Osteocyte (in vitro differentiated cells): ENCODE data around the gene CXXC5. TPM values are rescaled to one million over a fixed set of nuclear protein-coding genes. Genes with fewer than 3 reads are reported as not detected.
"Not testable (repeated sequence)": the region's sequence is repeated elsewhere in the genome, so short reads cannot be mapped to it uniquely, and the experiment has no call there.

Experiments
- DNase-seq: peaks from one replicate; pipeline ENCODE4 v3.0.0; 2021; ENCODE audit warnings: mixed read lengths; ENCODE audit not compliant: unreplicated experiment; ENCODE audit errors: extremely low spot score
- H3K27ac Mint-ChIP-seq: one replicate; pipeline ENCODE4 v1.8.0; 2021; ENCODE audit warnings: mild to moderate bottlenecking, mixed read lengths; ENCODE audit not compliant: unreplicated experiment
- H3K27me3 Mint-ChIP-seq: one replicate; pipeline ENCODE4 v1.8.0; 2021; ENCODE audit warnings: mixed read lengths; ENCODE audit not compliant: unreplicated experiment
- H3K36me3 Mint-ChIP-seq: one replicate; pipeline ENCODE4 v1.8.0; 2021; ENCODE audit warnings: mixed read lengths; ENCODE audit not compliant: unreplicated experiment
- H3K4me1 Mint-ChIP-seq: one replicate; pipeline ENCODE4 v1.8.0; 2021; ENCODE audit warnings: mixed read lengths; ENCODE audit not compliant: unreplicated experiment
- H3K4me3 Mint-ChIP-seq: one replicate; pipeline ENCODE4 v1.8.0; 2021; ENCODE audit warnings: mild to moderate bottlenecking, moderate library complexity, mixed read lengths; ENCODE audit not compliant: unreplicated experiment
- H3K9me3 Mint-ChIP-seq: one replicate; pipeline ENCODE4 v1.8.0; 2021; ENCODE audit warnings: mixed read lengths; ENCODE audit not compliant: unreplicated experiment
- total RNA-seq: library from RNA; stranded (reverse); gene quantifications from 2 replicates; pipeline ENCODE4 v1.2.1, GENCODE V29; 2021
- TF ChIP-seq, protein P1 (sequence below): fragments of 200-600 bp; sonication (generic); IDR thresholded peaks from 2 replicates; pipeline ENCODE4 v1.5.0; 2021; ENCODE audit warnings: antibody characterized with exemption, mild to moderate bottlenecking, moderate library complexity

CXXC5 gene
- total RNA-seq, 1 donor from 2014 or later, result 259 TPM

DNA sequence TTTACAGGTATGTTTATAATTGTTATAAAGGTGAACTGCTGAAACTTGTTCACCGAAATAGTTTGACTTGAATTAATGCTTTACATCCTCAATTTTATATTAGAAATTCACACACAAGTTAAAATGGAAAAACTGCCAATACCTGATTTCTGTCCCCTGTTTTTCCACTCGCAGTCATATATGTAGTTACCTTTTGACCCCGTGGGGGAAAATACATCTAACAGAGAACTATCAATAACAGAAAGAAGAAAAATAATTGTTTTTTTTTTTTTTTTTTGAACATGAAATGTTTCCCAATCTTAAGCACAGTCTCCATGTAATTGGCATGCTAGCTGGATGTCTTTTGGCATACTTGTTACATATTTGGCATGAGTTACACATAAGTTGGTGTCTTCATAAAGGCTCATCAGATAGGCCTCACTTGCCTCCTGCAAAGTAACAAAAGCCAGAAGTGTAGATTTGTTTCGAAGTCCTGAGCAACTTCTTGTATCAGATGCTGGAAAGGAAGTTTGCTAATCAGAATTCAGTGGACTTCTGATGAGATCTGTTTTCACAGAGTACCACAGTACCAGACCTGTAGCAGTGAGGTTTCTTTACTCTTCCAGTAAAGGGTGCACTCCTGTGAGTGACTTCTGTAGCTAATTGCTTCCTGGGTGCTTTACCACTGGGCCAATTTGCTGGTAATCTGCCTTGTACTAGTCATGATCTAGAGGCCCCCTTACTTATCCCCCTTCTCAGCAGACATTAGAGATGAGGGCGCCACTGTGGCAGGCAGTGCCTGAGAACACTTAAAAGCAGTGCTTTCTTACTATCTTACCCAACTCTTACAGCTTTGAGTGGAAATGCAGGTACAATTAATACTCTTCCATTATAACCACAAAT is 36.2 kb upstream of the CXXC5 start:
- TF ChIP-seq, protein P1, sequence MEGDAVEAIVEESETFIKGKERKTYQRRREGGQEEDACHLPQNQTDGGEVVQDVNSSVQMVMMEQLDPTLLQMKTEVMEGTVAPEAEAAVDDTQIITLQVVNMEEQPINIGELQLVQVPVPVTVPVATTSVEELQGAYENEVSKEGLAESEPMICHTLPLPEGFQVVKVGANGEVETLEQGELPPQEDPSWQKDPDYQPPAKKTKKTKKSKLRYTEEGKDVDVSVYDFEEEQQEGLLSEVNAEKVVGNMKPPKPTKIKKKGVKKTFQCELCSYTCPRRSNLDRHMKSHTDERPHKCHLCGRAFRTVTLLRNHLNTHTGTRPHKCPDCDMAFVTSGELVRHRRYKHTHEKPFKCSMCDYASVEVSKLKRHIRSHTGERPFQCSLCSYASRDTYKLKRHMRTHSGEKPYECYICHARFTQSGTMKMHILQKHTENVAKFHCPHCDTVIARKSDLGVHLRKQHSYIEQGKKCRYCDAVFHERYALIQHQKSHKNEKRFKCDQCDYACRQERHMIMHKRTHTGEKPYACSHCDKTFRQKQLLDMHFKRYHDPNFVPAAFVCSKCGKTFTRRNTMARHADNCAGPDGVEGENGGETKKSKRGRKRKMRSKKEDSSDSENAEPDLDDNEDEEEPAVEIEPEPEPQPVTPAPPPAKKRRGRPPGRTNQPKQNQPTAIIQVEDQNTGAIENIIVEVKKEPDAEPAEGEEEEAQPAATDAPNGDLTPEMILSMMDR, result no peak
- Mint-ChIP-seq H3K4me1 (peaks cover 6% of the 10 kb centered on the region), H3K4me3 (no peak overlapping the region), H3K36me3 (peaks cover 20% of the 10 kb centered on the region), H3K9me3 (no peaks in the 10 kb centered on the region), H3K27ac (no peak overlapping the region), H3K27me3 (no peaks in the 10 kb centered on the region)
- no peak for DNase-seq

DNA sequence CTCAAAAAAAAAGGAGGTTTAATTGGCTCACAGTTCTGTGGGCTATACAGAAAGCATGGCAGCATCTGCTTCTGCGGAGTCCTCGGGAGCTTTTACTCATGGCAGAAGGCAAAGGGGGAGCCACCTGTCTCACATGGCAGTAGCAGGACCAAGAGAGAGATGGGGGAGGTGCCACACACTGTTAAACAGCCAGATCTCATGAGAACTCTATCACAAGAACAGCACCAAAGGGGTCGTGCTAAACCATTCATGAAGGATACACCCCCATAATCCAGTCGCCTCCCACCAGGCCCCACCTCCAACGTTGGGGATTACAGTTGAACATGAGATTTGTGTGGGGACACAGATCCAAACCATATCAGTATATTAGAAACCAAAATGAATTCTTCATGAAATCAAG is 28.3 kb upstream of the CXXC5 start:
- H3K4me1 Mint-ChIP-seq, result peaks cover 2% of the 10 kb centered on the region
- no peak overlapping the region for H3K4me3 Mint-ChIP-seq
- TF ChIP-seq, protein P1, result no peak
- peaks cover 38% of the 10 kb centered on the region for H3K36me3 Mint-ChIP-seq
- no peaks in the 10 kb centered on the region for H3K9me3 Mint-ChIP-seq
- H3K27ac Mint-ChIP-seq, result no peak overlapping the region
- H3K27me3 Mint-ChIP-seq, result no peaks in the 10 kb centered on the region
- no peak for DNase-seq

DNA sequence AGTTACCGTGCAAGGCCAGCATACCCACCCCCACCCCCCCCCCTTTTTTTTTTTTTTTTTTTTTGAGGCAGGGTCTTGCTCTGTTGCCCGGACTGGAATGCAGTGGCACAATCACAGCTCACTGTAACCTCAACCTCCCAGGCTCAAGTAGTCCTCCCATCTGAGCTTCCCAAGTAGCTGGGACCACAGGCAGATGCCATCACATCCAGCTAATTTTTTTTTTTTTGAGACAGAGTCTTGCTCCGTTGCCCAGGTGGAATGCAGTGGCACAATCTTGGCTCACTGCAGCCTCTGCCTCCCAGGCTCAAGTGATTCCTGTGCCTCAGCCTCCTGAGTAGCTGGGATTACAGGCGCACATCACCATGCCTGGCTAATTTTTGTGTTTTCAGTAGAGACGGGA is 22.8 kb upstream of the CXXC5 start:
- H3K36me3 Mint-ChIP-seq, result peaks cover 37% of the 10 kb centered on the region
- H3K4me3 Mint-ChIP-seq, H3K27ac Mint-ChIP-seq, H3K9me3 Mint-ChIP-seq, H3K4me1 Mint-ChIP-seq, DNase-seq, H3K27me3 Mint-ChIP-seq: not testable (repeated sequence)

DNA sequence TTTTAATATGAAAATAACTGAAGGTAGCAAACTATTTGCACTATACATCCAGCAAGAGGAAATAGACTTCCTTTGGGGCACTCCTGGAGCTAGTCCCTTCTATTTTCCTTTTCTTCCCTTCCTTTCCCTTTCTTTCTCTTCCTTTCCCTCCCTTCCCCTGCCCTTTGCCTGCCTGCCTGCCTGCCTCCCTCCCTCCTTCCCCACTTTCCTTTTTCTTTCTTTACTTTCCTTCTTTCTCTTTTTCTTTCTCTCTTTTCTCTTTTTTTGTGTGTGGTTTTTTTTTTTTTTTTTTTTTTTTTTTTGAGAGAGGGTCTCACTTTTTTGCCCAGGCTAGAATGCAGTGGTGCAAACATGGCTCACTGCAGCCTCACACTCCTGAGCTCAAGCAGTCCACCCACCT is 17.3 kb upstream of the CXXC5 start:
- H3K27me3 Mint-ChIP-seq, result no peaks in the 10 kb centered on the region
- TF ChIP-seq, protein P1, result no peak

DNA sequence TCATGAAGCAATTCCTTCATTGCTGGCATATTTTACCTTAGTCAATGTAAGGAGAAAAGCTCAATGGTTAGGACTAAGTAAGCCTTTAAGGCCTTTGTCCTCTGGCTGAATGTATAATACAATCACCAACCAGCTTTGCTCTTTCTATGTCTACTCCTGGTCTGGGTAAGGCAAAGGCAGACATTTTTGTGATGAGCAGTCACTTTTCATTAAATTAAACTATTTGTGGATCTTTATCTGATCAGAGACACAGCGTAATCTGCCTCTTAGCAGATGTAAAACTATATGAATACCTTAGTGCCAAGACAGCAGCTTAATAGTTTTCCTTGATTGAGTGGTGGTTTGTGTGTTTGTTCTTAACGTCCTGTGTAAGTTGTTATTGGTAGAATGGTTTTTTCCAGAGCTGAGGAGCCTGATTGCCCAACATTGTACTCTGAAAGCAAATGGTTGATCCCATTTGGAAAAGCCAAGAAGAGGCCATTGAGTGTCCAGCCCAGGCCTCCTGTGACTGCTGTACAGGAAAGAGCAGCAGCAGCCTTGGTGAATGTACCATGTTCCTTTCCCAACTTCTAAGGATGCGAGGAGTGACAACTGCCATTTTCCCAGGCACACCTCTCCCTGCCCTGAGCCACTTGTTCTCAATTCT is 16.5 kb upstream of the CXXC5 start:
- TF ChIP-seq, protein P1, result no peak
- peaks cover 18% of the 10 kb centered on the region for H3K36me3 Mint-ChIP-seq
- no peak overlapping the region for H3K4me3 Mint-ChIP-seq
- H3K27ac Mint-ChIP-seq, result no peak overlapping the region
- H3K4me1 Mint-ChIP-seq, result peaks cover 28% of the 10 kb centered on the region
- no peaks in the 10 kb centered on the region for H3K27me3 Mint-ChIP-seq
- no peaks in the 10 kb centered on the region for H3K9me3 Mint-ChIP-seq
- no peak for DNase-seq

More for the DNA sequence above, 17.3 kb upstream of the CXXC5 start:
- Mint-ChIP-seq H3K4me1 (peaks cover 20% of the 10 kb centered on the region), H3K4me3 (no peak overlapping the region), H3K27ac (no peak overlapping the region), H3K36me3 (peaks cover 18% of the 10 kb centered on the region), H3K9me3 (no peaks in the 10 kb centered on the region)
- DNase-seq, result no peak
